Stimulated activated CD4-positive, alpha-beta T cell treated with anti-CD3 and anti-CD28 coated beads, Interleukin-1b, Interleukin-23, amount 100 ng/mL, for 24 hours (primary cell): ENCODE measurements around the gene MAGI1.

Experiments used
- DNase-seq, 4 experiments: peaks; one replicate each; pipeline ENCODE4 v3.0.0-alpha.2; 2020; ENCODE audit warnings: low read depth in 4 of 4, low spot score in 1 of 4

The MAGI1 gene

DNA sequence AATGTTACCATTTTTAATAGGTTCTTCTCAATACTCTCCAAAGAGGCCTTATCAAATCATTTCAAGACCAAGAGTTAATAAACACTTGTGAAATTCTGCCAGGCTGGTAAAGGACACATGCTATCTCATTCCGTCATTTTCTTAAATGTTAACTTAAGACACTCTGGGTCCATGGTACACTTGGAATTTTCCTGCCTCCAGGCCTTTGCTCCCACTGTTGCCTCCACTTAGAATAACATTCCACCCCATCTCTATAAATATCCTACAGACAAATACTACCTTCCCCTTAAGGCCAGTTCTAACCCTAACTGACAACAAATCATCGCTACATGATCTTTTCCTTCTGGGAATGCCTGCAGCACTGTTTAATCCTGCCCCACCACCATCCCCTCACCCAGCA lies 24.1 kb downstream of the MAGI1 start:
- DNase-seq = no peak

DNA sequence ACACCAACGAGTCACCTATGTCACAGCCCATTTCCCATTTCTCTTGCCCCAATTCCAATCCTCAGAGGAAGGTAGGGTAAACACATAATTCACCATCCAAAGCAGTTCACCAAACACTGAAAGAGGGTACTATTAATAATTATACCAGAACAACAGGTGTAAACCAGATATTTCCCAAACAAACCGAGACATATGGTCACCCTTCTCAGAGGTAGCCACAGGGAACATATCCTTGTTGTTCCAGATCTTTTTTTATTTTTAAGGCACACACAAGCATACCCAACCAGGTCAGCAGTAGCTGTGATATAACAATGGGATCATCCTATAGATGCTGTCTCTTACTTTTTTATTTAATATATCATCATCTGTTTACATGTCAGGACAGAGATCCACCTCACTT lies 24.7 kb downstream of the MAGI1 start:
- no peak for DNase-seq

DNA sequence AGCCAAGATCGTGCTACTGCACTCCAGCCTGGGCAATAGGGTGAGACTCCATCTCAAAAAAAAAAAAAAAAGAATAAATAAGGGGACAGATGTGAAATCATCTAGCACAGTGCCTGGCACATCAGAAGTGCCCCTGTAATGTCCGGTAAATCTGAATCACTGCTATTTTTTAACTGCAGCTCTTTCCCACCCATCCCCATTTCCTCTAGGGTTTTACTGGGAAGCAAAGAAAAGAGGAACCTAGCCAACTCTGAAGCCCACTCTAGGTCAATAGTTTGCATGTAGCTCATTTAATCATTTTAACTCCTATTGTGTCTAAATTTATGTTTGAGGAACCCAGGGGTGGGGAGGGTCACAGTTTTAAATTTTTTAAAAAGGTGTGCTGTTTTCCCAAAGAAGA lies 26.0 kb downstream of the MAGI1 start:
- no peak for DNase-seq

DNA sequence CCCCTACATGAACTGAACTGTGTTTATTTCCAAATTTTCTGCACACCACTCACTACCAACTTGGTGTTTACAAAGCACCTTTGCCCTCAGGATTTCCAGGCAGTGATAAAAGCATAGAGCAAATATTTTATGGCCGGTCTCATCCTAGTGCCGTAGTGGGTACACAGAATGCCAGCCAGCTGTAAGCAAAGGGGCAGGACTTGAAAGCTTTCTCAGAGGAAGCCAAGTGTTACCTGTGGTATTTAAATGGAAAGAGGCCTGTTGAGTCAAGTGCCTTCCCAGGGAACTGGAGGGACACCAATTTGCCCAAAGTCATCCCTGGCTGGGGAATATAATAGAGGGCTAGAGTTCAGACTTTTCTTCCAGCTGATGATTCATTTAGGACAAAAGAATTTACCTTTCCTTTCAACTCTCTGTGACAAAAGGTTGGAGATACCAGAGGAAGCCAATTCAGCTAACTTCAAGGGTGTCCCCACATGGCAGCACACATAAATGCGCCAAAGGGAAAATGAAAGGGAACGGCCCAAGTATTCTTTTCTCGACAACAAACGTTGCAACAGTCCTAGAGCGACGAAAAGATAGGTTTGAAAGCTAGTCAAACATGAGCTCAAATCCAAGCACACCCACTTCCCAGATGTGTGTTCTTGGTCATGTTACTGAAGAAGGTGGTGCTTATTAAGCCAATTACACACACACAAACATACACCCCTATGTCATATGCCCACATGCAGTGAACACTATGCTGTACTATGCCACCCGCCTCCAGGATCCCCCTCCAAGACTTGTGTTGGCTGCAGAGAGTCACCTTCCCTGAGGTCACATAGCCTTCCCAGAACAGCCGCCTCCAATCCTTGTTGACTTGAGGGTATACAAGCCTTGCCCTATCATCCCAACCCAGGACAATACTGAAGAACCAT lies 27.7 kb downstream of the MAGI1 start:
- no peak for DNase-seq

DNA sequence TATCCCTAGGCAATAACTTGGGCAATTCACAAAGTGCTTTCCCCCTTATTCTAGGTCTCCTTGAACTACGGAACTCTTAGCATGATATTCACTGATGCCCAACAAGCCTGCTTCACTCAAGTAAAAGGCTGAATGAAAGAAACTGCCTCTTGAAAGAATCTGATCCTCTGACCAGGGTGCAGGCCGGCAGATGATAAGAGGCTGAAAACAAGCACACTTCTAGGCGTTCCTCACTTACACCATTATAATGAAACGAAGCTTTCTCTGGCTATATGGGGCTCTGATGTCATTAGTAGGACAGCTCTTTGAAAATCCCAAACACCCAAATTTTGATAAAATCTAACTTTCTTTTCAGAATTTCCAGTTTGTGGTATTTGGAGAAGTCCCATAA lies 28.4 kb downstream of the MAGI1 start:
- no peak for DNase-seq

DNA sequence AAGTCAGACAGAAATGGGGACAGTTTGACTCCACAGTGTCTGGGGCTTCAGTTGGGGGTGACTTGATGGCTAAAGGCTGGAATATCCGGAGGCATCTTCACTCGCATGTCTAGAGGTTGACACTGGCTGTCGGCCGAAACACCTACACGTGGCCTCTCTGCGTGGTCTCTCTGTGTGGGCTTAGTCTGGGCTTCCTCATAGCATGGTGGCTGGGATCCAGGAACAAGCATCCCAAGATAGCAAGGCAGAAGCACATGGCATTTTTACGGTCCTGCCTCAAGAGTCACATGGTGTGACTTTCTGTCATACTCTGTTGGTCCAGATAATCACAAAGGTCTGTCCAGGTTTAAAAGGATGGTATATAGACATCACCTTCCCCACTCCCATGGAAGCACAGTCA lies 34.5 kb downstream of the MAGI1 start:
- DNase-seq = no peak

DNA sequence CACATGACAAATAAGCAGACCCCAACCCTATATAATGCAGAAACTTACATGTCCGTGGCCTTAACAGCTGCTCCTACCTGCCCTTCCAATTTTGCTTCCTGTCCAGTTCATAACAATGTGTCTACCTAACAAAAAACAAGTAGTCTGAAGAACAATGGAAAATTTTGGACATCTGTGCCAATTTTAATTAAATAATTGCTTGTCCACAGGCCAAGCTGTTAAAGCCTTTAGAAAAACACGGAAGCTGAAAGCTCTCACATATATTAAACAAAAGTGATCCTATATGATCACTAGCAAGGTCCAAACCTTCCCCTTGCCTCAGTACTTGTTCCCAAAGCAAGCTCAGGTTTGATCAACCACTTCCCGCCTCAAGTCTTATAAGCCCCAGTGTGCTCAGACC lies 37.1 kb downstream of the MAGI1 start:
- no peak for DNase-seq

DNA sequence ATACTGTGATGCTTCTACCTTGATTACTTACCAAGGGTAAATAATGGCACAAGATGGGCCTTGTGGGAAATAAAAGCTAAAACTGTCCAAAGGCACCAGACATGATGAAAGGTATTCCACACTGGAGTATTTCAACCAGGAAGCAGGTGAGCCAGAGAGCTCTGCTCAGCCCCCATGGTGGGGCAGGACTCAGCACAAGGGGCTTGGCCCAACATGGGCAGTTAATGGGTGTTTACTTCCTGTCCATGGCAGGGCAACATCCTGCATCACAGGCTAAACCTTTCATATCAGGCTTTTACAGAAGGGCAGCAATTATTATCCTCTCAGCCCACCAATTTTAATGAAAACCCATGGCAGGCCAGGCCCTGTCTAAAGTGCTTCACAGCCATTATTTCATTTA lies 38.2 kb downstream of the MAGI1 start:
- no peak for DNase-seq

DNA sequence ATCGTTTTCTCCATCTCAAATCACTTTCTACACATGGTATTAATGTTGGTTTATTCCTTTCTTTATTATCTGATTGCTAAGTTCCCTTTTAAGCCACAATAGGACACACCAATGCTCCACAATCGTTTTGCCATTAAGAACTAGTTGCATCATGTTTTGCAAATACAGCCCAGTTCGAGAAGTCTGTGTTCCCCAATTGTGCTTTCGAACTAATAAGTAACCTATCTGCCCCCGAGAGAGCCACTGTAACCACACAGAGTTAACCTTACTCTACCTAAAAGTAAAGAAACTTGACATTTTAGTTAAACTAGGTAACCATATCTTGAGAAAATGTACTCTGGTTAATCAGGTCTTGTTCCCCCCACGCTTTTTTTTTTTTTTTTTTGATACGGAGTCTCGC lies 39.1 kb downstream of the MAGI1 start:
- DNase-seq = no peak

DNA sequence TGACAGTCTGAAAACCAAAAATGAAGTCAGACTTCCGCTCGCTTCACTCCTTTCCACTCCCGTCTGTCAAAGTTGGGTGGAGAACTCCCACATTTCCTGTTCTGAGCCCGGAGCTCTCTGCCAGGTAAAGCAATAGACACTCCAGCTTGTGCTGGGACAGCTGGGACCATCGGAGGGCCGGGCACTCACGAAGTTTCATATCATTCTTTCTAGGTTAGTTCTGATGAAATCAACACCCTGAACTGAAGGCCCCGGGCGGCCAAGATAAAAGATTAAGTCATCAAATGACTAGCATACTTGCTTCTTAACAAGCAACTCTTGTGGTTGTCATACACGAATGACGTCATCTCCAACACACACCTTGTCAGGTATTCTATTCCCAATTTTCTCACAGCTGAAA lies 42.1 kb downstream of the MAGI1 start:
- DNase-seq = no peak

DNA sequence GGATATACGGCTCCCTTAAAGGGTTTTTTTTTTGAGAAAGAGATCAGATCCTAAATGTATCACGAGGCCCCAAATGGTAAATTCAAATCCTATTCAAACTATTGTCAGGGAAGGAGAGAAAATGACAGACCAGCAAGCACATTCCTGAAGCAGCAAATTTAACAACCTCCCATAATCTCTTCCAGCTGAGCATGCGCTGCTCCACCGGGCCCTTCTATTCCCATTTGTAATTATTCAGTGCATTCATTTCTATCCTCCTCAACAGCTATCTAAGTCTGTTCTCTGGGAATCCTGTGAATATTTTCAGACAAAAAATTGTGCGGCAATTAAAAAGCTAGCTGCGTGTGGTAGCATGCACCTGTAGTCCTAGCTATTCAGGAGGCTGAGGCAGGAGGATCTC lies 43.2 kb downstream of the MAGI1 start:
- no peak for DNase-seq

DNA sequence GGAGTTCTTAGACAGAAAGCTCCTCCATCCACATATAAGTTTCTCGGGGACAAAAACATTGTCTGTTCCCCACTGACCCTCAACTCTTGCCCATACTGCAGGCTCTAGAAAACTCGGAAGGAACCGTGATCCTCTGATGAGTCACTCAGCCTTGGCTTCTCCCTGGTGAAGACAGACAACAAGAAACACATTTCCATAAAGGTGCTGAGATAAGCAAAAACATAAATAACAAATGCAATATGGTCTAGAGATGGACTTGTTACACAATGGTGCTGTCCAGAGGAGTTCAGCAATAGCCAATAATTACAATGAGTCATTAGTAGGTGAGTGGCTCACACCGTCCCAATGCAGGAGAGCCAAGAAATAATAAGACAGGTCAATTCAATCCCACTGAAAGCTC lies 43.7 kb downstream of the MAGI1 start:
- no peak for DNase-seq

DNA sequence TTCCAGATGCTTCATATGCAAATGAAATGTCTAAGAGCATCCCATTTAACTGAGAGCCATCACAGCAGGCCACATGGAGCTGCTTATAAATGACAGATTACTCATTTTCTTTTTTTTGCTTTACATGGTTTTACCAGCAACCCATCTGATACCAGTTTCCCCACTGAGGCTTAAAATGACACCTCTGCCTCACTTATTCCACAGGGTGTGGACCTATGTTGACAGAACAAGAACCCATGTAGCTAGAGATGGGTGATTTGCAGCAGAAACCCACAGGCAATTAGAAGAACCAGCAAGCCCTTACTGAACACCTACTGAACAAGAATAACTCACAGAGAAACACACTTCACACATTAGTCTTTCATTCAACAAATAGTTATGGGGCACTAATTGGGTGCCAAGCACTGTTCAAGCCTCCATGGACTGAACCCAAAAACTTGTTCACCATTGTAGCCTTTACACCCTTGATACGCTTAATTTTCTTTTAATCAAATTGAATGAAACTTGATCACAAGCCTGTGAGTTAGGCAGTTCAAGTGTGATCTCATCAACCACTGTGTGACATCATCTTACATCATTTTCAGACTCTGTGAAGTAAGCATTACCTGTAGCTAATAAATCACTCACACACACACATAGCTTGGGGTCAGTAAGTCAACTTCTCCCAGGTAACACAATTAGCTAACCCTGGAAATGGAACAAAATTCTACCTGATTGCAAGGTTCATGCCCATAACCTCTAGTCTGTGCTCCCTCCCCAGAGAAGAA lies 45.4 kb downstream of the MAGI1 start:
- DNase-seq = no peak

DNA sequence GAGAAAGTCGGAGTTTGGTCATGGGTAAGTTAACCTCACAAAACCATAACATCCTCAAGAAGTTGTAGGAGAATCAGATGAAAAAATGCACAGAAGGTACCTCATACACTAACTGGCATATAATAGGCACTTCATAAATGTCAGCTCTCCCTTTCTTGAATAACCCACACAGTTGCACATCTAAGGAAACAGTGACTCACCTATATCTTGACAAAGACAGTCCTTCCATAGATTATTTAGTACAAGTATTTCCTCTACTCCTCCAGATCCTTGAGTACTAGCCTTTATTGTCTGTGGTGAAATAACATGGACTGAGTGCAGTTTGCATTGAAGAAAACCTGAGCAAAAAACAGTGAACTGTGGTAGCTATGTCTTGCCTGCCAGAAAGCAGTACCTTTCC lies 46.6 kb downstream of the MAGI1 start:
- no peak for DNase-seq

DNA sequence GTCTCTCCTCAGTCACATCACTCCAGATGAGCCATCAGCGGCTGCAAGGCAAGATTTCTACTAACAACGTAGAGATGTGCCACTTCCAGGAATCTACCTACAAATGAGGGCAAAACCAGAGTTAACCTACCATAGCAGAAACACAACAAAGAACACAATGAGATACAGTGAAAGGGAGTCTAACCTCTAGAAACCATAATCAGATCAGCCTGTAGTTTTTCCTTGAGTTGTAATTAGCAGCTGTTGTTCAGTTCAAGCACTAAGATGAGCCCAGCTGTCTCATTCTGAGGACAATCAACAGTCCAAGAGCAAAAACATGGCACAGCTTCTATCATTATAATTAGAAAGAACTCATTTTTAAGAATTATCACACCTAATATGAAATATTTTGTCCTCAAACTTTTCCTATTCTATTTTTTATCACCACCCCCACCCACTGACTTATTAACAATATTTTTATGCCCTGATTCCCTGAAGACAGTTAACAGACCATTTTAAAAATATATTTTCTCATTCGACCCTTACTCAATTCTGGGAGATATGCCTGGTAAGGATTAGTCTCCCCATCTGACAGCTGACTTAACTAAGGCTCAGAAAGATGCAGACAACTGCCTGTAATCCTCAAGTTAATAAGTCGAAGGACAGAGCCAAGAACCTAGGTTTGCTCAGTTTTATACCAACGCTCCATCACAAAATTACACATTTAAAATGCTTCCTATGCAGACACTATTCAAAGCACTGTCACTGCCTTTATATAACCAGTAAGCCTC lies 50.1 kb downstream of the MAGI1 start:
- no peak for DNase-seq

DNA sequence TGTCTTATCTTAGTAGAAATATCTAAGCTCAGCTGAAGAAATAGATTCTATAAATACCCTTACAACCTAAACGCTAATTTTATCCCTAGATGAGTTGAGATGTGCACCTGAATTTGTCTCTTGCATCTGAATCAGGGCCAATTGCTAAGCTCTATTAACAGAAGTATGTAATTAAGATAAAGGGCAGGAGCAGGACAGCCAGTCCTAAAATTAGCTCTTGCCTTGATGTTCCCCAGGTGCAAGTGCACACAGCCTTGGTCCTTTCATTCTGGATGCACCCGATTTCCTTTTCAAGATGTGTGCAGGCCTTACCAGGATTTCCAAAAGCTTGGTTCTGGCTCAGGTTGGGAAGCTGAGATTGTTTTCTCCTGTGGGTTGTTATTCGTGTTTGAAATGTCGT lies 52.4 kb downstream of the MAGI1 start:
- DNase-seq = no peak

DNA sequence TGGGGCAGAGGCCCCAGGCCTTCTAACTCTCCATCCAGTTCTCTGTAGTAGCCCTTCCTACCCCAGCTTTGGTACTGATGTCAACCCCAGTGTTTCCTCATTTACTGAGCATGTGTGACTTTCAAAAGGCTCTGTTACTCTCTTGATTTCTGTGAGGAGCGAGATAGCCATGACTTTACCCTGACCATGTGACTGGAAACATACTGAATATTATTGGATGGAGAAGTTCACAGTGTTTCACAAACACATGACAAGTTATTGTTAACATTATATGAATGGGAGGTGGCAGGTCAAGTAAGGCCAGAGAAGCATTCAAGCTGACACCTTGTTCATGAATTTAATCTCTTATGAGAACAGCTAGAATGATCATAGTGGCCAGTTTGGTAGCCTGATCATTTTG lies 53.7 kb downstream of the MAGI1 start:
- DNase-seq = no peak

DNA sequence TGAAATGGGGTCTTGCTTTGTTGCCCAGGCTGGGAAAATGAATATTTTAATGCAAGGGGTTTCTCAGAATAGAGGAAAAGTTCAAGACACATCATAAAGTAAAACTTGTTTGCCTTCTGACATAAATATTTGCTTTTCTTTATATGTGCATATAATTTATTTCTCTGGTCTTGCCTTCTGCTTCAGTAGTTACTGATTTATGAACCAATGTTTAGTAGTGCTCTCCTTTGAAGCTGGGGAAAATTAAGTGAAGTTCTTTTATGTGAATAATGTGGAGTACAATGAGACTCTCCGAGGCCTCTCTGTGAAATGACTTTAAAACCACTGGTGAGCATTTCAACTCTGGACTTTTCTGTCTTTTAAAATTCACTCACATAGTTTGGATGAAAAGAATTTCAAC lies 55.6 kb downstream of the MAGI1 start:
- DNase-seq = no peak

DNA sequence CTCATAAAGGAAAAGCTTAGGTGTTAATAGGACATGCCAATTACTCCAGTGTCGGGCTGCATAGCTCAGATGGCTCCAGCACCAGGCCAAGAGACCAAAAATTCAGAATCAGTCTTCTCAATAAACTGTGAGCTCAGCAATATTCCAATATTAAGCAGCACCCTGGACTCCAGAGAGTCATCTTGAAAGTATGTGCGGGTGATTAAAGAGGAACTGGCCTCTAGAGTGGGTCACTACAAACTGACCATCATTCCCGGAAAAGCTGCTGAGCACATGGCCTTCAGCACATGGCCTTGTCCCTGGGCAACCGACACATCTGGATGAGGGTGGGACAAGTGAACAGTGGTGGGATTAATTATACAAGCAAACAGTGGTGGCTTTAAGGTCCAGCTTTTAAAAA lies 59.0 kb downstream of the MAGI1 start:
- no peak for DNase-seq

DNA sequence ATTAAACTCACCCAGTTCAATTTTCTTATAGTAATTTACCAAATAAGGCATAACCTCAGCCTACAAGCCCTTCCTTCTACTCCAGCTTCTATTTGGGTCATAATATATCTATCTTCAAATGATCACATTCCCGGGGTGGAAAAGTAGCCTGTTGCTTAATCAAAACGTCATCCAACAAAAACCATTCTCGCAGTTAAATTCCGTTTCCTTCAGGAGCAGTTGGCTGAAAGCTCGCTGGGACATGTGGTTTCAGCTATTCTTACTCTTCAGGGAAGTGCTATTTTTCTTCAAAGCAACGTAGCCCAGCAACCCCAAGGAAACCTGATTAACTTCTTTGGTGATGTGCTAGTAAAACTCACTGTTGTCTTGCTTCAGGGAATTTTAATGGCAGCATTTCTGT lies 59.6 kb downstream of the MAGI1 start:
- no peak for DNase-seq

DNA sequence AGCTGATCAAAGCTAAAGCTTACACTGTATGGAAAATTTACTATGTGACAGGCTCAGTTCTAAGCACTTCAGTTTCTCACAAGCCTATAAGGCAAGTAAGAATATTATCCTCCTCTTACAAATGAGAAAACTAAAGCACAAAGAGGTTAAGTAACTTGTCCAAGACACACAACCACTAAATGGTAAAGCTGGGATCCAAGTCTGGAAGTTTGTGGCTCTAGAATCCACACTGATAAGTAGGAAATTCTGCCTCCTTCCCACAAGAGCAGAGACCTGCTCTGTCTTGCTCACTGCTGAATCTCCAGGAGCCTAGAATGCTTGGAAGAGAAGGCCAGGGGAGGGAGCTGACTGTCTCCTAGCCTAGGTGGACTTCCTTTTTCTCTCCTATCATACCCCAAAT lies 60.6 kb downstream of the MAGI1 start:
- DNase-seq = no peak

DNA sequence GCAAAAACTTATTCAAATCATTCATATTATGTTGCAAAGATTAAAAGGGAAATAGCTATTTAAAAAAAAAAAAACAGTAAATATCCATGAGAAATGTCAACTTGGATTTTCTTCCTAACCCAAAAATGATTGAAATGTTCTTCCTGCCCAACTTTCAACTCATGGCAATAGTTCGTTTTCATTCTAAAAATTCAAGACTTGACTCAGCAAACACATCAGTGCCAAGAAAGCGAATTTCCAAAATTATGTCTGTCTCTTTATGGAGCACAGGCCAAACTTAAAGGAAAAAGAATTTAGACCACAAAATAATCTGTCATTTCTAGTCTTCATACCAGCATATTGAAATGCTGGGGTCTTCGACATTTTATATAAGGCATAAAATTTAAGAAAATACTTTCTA lies 63.7 kb downstream of the MAGI1 start:
- no peak for DNase-seq
